B cell (primary cell): Measurements from ENCODE around the gene ZDHHC11. TPM values are rescaled to one million over a fixed set of nuclear protein-coding genes. Genes with fewer than 3 reads are reported as not detected.

Source experiments
- ATAC-seq: fragments of 200-7000 bp; cut with Tn5 transposase; one replicate; pipeline ENCODE4 v1.10.0; 2021; ENCODE audit warnings: low read depth, mild to moderate bottlenecking, moderate number of reproducible peaks, moderate library complexity
- CTCF ChIA-PET: fragments of 350-600 bp; sonication (Branson Sonifier 250); formaldehyde crosslinking; loops from one replicate; lab custom pipeline; 2021; ENCODE audit warnings: antibody characterized with exemption, inconsistent platforms; lab: Charles Lee
- POLR2A ChIA-PET: fragments of 350-600 bp; sonication (Branson Sonifier 250); formaldehyde crosslinking; loops from one replicate; lab custom pipeline; 2021; ENCODE audit warnings: antibody characterized with exemption; lab: Charles Lee
- DNase-seq: peaks from one replicate; pipeline ENCODE4 v3.0.0; 2013
- H2AFZ ChIP-seq: 2 replicates; pipeline ENCODE4 v1.6.1; 2012; ENCODE audit warnings: mild to moderate bottlenecking, low read depth, low read length; ENCODE audit not compliant: insufficient read depth, poor library complexity, severe bottlenecking
- H3K27ac ChIP-seq, 2 donors: 1 replicate in 1 of 2; 2 replicates in 1 of 2; pipeline ENCODE4 v1.5.1; 2012 to 2013; ENCODE audit warnings: low read length in 2 of 2, mild to moderate bottlenecking in 2 of 2, moderate library complexity in 1 of 2
- H3K27me3 ChIP-seq, 4 experiments: fragments of 200-600 bp in 1 of 4; sonication (generic) in 1 of 4; replicated peaks in 1 of 4; 1 replicate in 2 of 4; 2 replicates in 2 of 4; pipeline versions ENCODE4 v1.6.1 to v1.7.0; 2013 to 2016; ENCODE audit warnings: low read length in 3 of 4, mild to moderate bottlenecking in 2 of 4, mixed read lengths in 1 of 4, moderate library complexity in 1 of 4; ENCODE audit not compliant: insufficient read depth in 4 of 4, control insufficient read depth in 3 of 4; ENCODE audit errors: control extremely low read depth in 1 of 4
- H3K36me3 ChIP-seq, 2 experiments: replicated peaks in 1 of 2; 1 replicate in 1 of 2; 2 replicates in 1 of 2; pipeline versions ENCODE4 v1.6.1 to v1.7.1; 2013; ENCODE audit warnings: low read length in 1 of 2; ENCODE audit not compliant: insufficient read depth in 2 of 2, control insufficient read depth in 1 of 2; ENCODE audit errors: control extremely low read depth in 1 of 2, extremely low read depth in 1 of 2
- H3K4me1 ChIP-seq, 2 donors: fragments of 200-600 bp in 1 of 2; sonication (generic) in 1 of 2; 1 replicate in 1 of 2; 2 replicates in 1 of 2; pipeline versions ENCODE4 v1.5.1 to v1.6.1; 2013 to 2017; ENCODE audit warnings: low read length in 2 of 2; ENCODE audit not compliant: control insufficient read depth in 2 of 2, insufficient read depth in 2 of 2
- H3K4me2 ChIP-seq: replicated peaks from 2 replicates; pipeline ENCODE3; 2012; ENCODE audit warnings: mild to moderate bottlenecking, low read depth, low read length; ENCODE audit not compliant: poor library complexity, severe bottlenecking
- H3K4me3 ChIP-seq, 5 experiments: fragments of 200-600 bp in 1 of 5; sonication (generic) in 1 of 5; 1 replicate in 3 of 5; 2 replicates in 2 of 5; pipeline versions ENCODE4 v1.5.1 to v1.7.0; 2011 to 2016; ENCODE audit warnings: low read length in 4 of 5, mild to moderate bottlenecking in 4 of 5, low read depth in 2 of 5, control low read depth in 1 of 5, moderate library complexity in 1 of 5; ENCODE audit not compliant: insufficient read depth in 1 of 5; ENCODE audit errors: control extremely low read depth in 1 of 5, extremely low read depth in 1 of 5
- H3K79me2 ChIP-seq: fragments of 200-600 bp; sonication (generic); one replicate; pipeline ENCODE4 v1.6.0; 2016; ENCODE audit warnings: low read length; ENCODE audit not compliant: control insufficient read depth, insufficient read depth
- H3K9ac ChIP-seq: fragments of 200-600 bp; sonication (generic); 2 replicates; pipeline ENCODE4 v1.6.1; 2017; ENCODE audit warnings: mild to moderate bottlenecking, low read length, moderate library complexity
- H3K9me3 ChIP-seq, 3 donors: one replicate each; pipeline versions ENCODE4 v1.6.1 to v1.7.1; 2013; ENCODE audit warnings: low read length in 2 of 3; ENCODE audit not compliant: control insufficient read depth in 2 of 3, insufficient read depth in 1 of 3; ENCODE audit errors: control extremely low read depth in 1 of 3
- H4K20me1 ChIP-seq: 2 replicates; pipeline ENCODE4 v1.6.0; 2012; ENCODE audit warnings: mild to moderate bottlenecking, low read length; ENCODE audit not compliant: insufficient read depth, control insufficient read depth, poor library complexity, severe bottlenecking
- H3K27ac Mint-ChIP-seq: one replicate; pipeline ENCODE4 v1.8.0; 2021; ENCODE audit warnings: mixed read lengths
- H3K27me3 Mint-ChIP-seq: one replicate; pipeline ENCODE4 v1.8.0; 2021; ENCODE audit warnings: mixed read lengths
- H3K4me1 Mint-ChIP-seq: one replicate; pipeline ENCODE4 v1.8.0; 2021; ENCODE audit warnings: mixed read lengths
- H3K4me3 Mint-ChIP-seq: one replicate; pipeline ENCODE4 v1.8.0; 2021; ENCODE audit warnings: mixed read lengths
- H3K9me3 Mint-ChIP-seq: one replicate; pipeline ENCODE4 v1.8.0; 2022; ENCODE audit warnings: mixed read lengths; ENCODE audit not compliant: insufficient read depth
- EZH2 ChIP-seq: IDR thresholded peaks from 2 replicates; pipeline ENCODE4 v1.6.1; 2012; ENCODE audit warnings: borderline replicate concordance, low read depth, mild to moderate bottlenecking, moderate library complexity, low read length; ENCODE audit not compliant: insufficient read depth, poor library complexity, severe bottlenecking
- WGBS: methylation state at CpG from one replicate; pipeline ENCODE4 v1.1.5; 2013; ENCODE audit warnings: missing lambda C conversion rate; ENCODE audit not compliant: insufficient coverage; 5-methylcytosine and 5-hydroxymethylcytosine counted together
- intact Hi-C: fragments of 100-400 bp; cut with micrococcal nuclease; formaldehyde crosslinking; loops from one replicate; pipeline ENCODE4 v1.10.0; 2022
- polyA plus RNA-seq: library from polyadenylated mRNA; depleted of rRNA; stranded (reverse); fragments of >200 nt; gene quantifications from 2 replicates; pipeline ENCODE4 v1.2.3, GENCODE V29; 2012
- total RNA-seq, 2 donors: library from RNA; stranded (reverse); fragments of 120-200 nt in 1 of 2; gene quantifications; 1 replicate in 1 of 2; 2 replicates in 1 of 2; pipeline versions ENCODE4 v1.2.3 to v1.2.4, GENCODE V29; 2013 to 2022
- TF ChIP-seq, protein P1 (sequence below): fragments of 200-600 bp; IDR thresholded peaks from one replicate; pipeline ENCODE4 v1.8.0; 2022; ENCODE audit warnings: antibody characterized with exemption, mild to moderate bottlenecking

ZDHHC11 gene
- total and polyA plus RNA-seq, 2 donors (not counting 1 experiment from before 2014, with no cell fraction given): 0.69 to 3.0 TPM

GRCh38 chr5:758698-759053 lies 92.1 kb downstream of the ZDHHC11 start:
- Mint-ChIP-seq H3K27me3 (peaks cover 14% of the 10 kb centered on the region), H3K9me3 (no peaks in the 10 kb centered on the region), H3K27ac (no peak overlapping the region), H3K4me3 (no peak overlapping the region), H3K4me1 (no peaks in the 10 kb centered on the region)
- intact Hi-C loops: no loop called here
- Histone ChIP-seq H3K4me1 (no peaks in the 10 kb centered on the region), H3K36me3 (no peaks in the 10 kb centered on the region), H3K4me3 (no peak overlapping the region), H3K79me2 (no peaks in the 10 kb centered on the region), H3K27ac (no peak overlapping the region), H3K9me3 (no peaks in the 10 kb centered on the region), H4K20me1 (no peaks in the 10 kb centered on the region), H3K9ac (no peak overlapping the region), H2AFZ (no peak overlapping the region), H3K4me2 (no peak overlapping the region), H3K27me3 (peaks cover 0 to 3% (median 0%) of the 10 kb centered on the region in 4 experiments)
- ATAC-seq: no peak
- CTCF ChIA-PET: no interaction called here
- 87% methylated on average over 12 of the region's 15 CpGs for WGBS
- DNase-seq: no peak
- POLR2A ChIA-PET: no interaction called here
- TF ChIP-seq, protein P1, sequence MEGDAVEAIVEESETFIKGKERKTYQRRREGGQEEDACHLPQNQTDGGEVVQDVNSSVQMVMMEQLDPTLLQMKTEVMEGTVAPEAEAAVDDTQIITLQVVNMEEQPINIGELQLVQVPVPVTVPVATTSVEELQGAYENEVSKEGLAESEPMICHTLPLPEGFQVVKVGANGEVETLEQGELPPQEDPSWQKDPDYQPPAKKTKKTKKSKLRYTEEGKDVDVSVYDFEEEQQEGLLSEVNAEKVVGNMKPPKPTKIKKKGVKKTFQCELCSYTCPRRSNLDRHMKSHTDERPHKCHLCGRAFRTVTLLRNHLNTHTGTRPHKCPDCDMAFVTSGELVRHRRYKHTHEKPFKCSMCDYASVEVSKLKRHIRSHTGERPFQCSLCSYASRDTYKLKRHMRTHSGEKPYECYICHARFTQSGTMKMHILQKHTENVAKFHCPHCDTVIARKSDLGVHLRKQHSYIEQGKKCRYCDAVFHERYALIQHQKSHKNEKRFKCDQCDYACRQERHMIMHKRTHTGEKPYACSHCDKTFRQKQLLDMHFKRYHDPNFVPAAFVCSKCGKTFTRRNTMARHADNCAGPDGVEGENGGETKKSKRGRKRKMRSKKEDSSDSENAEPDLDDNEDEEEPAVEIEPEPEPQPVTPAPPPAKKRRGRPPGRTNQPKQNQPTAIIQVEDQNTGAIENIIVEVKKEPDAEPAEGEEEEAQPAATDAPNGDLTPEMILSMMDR: no peak
- no peak for TF ChIP-seq EZH2

DNA sequence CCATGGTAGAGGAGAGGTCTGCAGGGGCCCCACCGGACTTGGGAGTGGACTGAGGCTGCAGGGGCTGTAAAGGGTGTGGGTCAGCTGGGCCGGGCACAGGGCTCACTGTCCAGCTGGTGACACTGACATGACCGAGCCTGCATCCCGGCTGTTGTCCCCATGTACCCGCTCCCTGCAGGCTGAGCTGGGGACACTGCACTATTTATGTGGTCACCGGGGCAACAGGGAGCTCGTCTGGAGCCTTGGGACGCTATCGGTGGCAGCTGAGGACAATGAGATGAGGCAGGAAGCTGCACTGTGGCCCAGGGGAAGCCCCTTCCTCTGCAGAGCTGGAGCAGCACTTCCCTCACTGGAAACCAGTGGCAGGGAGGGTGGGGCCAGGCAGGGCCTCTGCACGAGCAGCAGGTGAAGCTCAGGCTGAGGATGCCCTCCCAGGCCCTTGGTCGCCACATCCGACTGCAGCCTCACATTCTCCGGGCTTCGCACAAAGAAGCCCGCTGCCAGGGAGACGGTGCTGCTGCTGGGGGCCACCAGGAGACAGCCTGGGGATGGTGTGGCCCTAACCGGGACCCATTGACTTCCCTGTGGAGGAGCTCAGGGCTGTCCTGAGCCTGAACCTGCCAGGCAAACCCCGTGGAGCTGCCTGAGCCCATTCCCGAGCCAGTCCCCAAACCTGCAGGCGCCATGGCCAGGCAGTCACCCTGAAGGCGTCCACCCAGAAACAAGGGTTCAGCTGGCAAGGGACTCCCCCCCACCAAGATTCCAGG lies 92.7 kb downstream of the ZDHHC11 start:
- TF ChIP-seq EZH2: no peak
- TF ChIP-seq, protein P1: no peak
- intact Hi-C loops: no loop called here
- ATAC-seq (no peak), DNase-seq (peak; percentile 7)
- WGBS: 76% methylated on average over 21 of the region's 21 CpGs
- peaks cover 14% of the 10 kb centered on the region for H3K27me3 Mint-ChIP-seq
- Histone ChIP-seq H2AFZ (no peak overlapping the region), H3K4me1 (no peaks in the 10 kb centered on the region), H3K36me3 (no peaks in the 10 kb centered on the region), H3K4me3 (no peak overlapping the region), H3K9me3 (no peaks in the 10 kb centered on the region), H3K9ac (no peak overlapping the region), H3K27me3 (peaks cover 0 to 3% (median 0%) of the 10 kb centered on the region in 4 experiments), H3K27ac (no peak overlapping the region), H3K4me2 (no peak overlapping the region), H4K20me1 (no peaks in the 10 kb centered on the region), H3K79me2 (no peaks in the 10 kb centered on the region)
- H3K27ac Mint-ChIP-seq: no peak overlapping the region
- no peaks in the 10 kb centered on the region for H3K9me3 Mint-ChIP-seq
- CTCF ChIA-PET: no interaction called here
- no peak overlapping the region for H3K4me3 Mint-ChIP-seq
- no peaks in the 10 kb centered on the region for H3K4me1 Mint-ChIP-seq
- POLR2A ChIA-PET: no interaction called here
